Measurements from ENCODE around the gene MIOX. TPM values are rescaled to one million over a fixed set of nuclear protein-coding genes. Genes with fewer than 3 reads are reported as not detected.

MIOX gene
- total and polyA plus RNA-seq, 10 of the 15 experiments (the other 5 are each of a cell fraction or from before 2014, with no cell fraction given): 0.10 to 0.31 TPM; not detected in 8

GRCh38 chr22:50520826-50521453 is 34.3 kb downstream of the MIOX start:
- ChIA-PET POLR2A (no interaction called here), CTCF (no interaction called here), RAD21 (ENCODE audit: unreplicated experiment) (no interaction called here), SMC1A (ENCODE audit: uncharacterized antibody, unreplicated experiment) (no interaction called here)
- no peaks in the 10 kb centered on the region for H3K9me3 ChIP-seq (replicated peaks; ENCODE audit: control insufficient read depth, insufficient read depth, low read length)
- in situ Hi-C loops (cut with MboI) (no loop called here), intact Hi-C loops (cut with micrococcal nuclease; ENCODE audit: unreplicated experiment) (no loop called here)
- ATAC-seq: no peak
- H4K20me1 ChIP-seq (ENCODE audit: control insufficient read depth, insufficient read depth): no peaks in the 10 kb centered on the region
- no peak for DNase-seq (ENCODE audit: low read depth, low spot score)
- H3K4me1 ChIP-seq (ENCODE audit: control insufficient read depth, insufficient read depth, low read length): peaks cover 4% of the 10 kb centered on the region; the same call in 1 of the 2 replicates
- BruUV-seq (replicated peaks): no TSS peak
- H3K4me3 ChIP-seq: no peak overlapping the region
- H3K4me2 ChIP-seq (ENCODE audit: control insufficient read depth, insufficient read depth): no peak overlapping the region
- no peaks in the 10 kb centered on the region for H3K27me3 ChIP-seq (replicated peaks in 1 of 2; ENCODE audit: control insufficient read depth in 2 of 2, insufficient read depth in 2 of 2, low read length in 1 of 2)
- H3K79me2 ChIP-seq (ENCODE audit: control insufficient read depth, insufficient read depth, low read length): peaks cover 18% of the 10 kb centered on the region
- FAIRE-seq: no peak
- H3K9ac ChIP-seq (ENCODE audit: control insufficient read depth, insufficient read depth, low read length): no peak overlapping the region
- no peak for TF ChIP-seq DPF2 (IDR thresholded peaks at IDR 0.05)
- TF ChIP-seq TBL1XR1 (IDR thresholded peaks at IDR 0.05; ENCODE audit: low read depth, low read length): no peak
- TF ChIP-seq SMC3 (IDR thresholded peaks at IDR 0.05; ENCODE audit: borderline replicate concordance, low read length): no peak
- no peak for TF ChIP-seq YY1 (IDR thresholded peaks at IDR 0.05; ENCODE audit: low read depth, low read length)
- TF ChIP-seq CHD1 (IDR thresholded peaks at IDR 0.05; ENCODE audit: low read depth, low read length): no peak
- no peak for TF ChIP-seq BCLAF1 (IDR thresholded peaks at IDR 0.05)
- TF ChIP-seq ZNF207 (IDR thresholded peaks at IDR 0.05; ENCODE audit: borderline replicate concordance): no peak
- TF ChIP-seq MTA3 (IDR thresholded peaks at IDR 0.05; ENCODE audit: borderline replicate concordance, low read length): no peak
- no peak for TF ChIP-seq SREBF1 (IDR thresholded peaks at IDR 0.05; ENCODE audit: low read length)
- no peak for TF ChIP-seq IRF5 (IDR thresholded peaks at IDR 0.05; ENCODE audit: borderline replicate concordance)
- WGBS (ENCODE audit: insufficient coverage, insufficient replicate concordance, low lambda C conversion rate, missing lambda C conversion rate): 92% methylated on average over 10 of the region's 13 CpGs
- no peak overlapping the region for H2AFZ ChIP-seq (ENCODE audit: control insufficient read depth, low read depth, low read length)
- H3K36me3 ChIP-seq (ENCODE audit: control insufficient read depth in 2 of 2, insufficient read depth in 2 of 2, low read length in 1 of 2): peaks cover 5 to 53% of the 10 kb centered on the region in 2 experiments; a peak in 3 of 4 replicates
- no peak overlapping the region for H3K27ac ChIP-seq (ENCODE audit: control insufficient read depth, insufficient read depth)
